SK-N-MC (cell line): ENCODE results near the gene SH2D3C.

Source experiments
- DNase-seq: peaks from one replicate; pipeline ENCODE4 v3.0.0-alpha.2; 2011; ENCODE audit warnings: low read depth, low spot score
- H3K27ac ChIP-seq: fragments of 200-600 bp; sonication (generic); 2 replicates; pipeline ENCODE4 v1.5.1; 2016; ENCODE audit warnings: mixed run types
- H3K36me3 ChIP-seq: fragments of 200-600 bp; sonication (generic); 2 replicates; pipeline ENCODE4 v1.6.1; 2017; ENCODE audit warnings: antibody characterized with exemption, low read length, mixed read lengths; ENCODE audit not compliant: insufficient read depth
- H3K4me3 ChIP-seq: fragments of 200-600 bp; sonication (generic); 2 replicates; pipeline ENCODE4 v1.5.1; 2016
- H3K9ac ChIP-seq: fragments of 200-600 bp; sonication (generic); 2 replicates; pipeline ENCODE4 v1.8.0; 2017; ENCODE audit warnings: mixed run types, mixed read lengths; ENCODE audit not compliant: insufficient read length
- H3K9me3 ChIP-seq: fragments of 200-600 bp; sonication (generic); 2 replicates; pipeline ENCODE4 v1.6.1; 2017; ENCODE audit warnings: low read depth, mild to moderate bottlenecking, antibody characterized with exemption, low read length, moderate library complexity, mixed read lengths
- EZH2 ChIP-seq: fragments of 200-600 bp; sonication (generic); IDR thresholded peaks from one replicate; pipeline ENCODE4 v1.6.1; 2017; ENCODE audit warnings: antibody characterized with exemption
- FOXP2 ChIP-seq: optimal IDR thresholded peaks from 2 replicates; pipeline ENCODE3; 2011; ENCODE audit warnings: mild to moderate bottlenecking, moderate library complexity; ENCODE audit not compliant: insufficient read depth; ENCODE audit errors: extremely low read length, control extremely low read depth
- POLR2AphosphoS5 ChIP-seq: IDR thresholded peaks from 2 replicates; pipeline ENCODE4 v1.6.1; 2012; ENCODE audit warnings: mild to moderate bottlenecking, low read depth, low read length, borderline replicate concordance

Gene SH2D3C

DNA sequence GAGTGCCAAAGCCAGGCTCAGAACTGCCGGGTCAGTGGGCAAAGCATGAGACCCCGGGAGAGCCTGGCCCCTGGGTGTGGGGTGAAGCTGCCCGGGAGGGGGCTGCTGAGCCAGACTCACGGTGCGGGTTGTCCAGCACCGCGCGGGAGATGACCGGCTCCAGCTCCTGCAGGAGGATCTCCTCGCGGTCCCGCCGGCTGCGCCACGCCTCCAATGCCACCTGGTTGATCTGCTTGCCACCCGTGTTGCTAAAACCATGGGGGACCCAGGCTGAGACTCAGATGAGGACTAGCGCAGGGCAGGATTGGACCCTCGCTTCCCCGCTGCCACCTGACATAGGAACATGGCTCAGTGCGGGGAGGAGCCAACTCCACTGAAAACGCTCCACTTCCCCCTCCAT lies 46.0 kb downstream of the SH2D3C start:
- Histone ChIP-seq H3K9me3 (no peaks in the 10 kb centered on the region), H3K36me3 (no peaks in the 10 kb centered on the region), H3K27ac (no peak overlapping the region), H3K9ac (no peak overlapping the region), H3K4me3 (no peak overlapping the region)
- TF ChIP-seq POLR2AphosphoS5 (no peak), FOXP2 (no peak), EZH2 (no peak)
- no peak for DNase-seq

DNA sequence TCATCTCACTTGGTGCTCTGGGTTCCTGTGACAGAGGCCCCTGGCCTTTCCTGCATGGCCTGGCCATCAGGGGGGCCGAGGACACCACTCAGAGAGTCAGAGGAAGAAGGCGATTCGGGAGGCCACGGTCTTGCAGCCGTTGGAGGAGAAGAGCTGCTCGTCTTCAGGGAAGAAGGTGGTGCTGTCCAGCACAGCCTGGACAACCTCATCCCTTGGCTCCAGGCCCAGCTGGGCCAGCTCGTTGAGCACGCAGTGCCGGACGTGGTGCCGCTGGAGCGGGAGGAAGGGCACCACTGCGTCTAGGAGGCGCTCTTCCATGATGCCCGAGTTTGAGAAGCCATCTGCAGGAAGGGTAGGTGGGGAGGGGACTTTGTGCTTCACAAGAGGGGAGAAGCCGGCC lies 46.5 kb downstream of the SH2D3C start:
- Histone ChIP-seq H3K9me3 (no peaks in the 10 kb centered on the region), H3K36me3 (no peaks in the 10 kb centered on the region), H3K27ac (no peak overlapping the region), H3K4me3 (no peak overlapping the region), H3K9ac (no peak overlapping the region)
- no peak for DNase-seq
- no peak for TF ChIP-seq FOXP2
- TF ChIP-seq EZH2: no peak
- no peak for TF ChIP-seq POLR2AphosphoS5

DNA sequence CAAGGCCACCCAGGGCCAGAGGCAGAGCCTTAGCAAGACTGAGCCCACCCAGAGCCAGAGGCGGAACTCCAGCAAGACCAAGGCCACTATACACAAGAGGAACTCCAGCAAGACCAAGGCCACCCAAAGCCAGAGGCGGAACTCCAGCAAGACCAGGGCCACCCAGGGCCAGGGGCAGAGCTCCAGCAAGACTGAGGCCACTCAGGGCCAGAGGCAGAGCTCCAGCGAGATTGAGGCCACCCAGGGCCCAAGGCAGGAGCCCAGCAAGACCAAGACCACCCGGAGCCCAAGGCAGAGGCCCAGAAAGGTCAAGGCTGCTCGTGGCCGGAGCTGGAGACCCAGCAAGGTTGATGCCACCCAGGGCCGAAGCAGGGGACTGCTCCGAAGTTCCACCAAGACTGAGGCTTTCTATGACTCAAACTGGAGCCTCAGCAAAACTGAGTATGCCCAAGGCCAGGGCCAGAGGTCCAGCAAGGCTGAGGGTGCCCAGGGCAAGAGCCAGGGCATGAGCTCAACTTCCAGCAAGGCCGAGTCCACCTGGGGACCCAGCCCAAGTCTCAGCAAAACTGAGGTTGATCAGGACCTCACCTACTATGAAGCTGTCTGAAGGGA lies 47.6 kb downstream of the SH2D3C start:
- H3K36me3 ChIP-seq: no peaks in the 10 kb centered on the region
- TF ChIP-seq EZH2 (no peak), FOXP2 (no peak), POLR2AphosphoS5 (no peak)
- no peak overlapping the region for H3K4me3 ChIP-seq
- no peak overlapping the region for H3K9ac ChIP-seq
- no peak for DNase-seq
- H3K27ac ChIP-seq: no peak overlapping the region
- H3K9me3 ChIP-seq: no peaks in the 10 kb centered on the region

DNA sequence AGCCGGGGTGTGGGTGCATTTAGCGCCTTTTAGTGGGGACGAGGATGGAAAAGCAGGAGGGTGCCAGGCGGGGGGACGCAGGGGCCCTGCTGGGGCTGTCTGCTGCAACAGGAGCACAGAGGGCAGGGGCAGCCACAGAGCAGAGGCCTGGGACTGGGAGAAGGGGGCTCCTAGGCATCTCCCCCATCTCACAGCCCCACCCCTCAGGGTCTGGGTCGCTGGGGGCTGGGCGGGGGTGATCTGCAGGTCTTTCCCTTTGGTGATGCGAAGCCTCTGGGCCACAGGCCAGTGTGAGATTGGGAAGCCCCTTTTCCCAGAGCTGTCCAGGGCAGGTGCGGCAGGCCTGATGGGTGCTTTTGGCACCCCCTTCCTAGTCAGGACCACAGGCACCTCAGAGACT lies 48.2 kb downstream of the SH2D3C start:
- Histone ChIP-seq H3K9me3 (no peaks in the 10 kb centered on the region), H3K27ac (no peak overlapping the region), H3K9ac (no peak overlapping the region)

DNA sequence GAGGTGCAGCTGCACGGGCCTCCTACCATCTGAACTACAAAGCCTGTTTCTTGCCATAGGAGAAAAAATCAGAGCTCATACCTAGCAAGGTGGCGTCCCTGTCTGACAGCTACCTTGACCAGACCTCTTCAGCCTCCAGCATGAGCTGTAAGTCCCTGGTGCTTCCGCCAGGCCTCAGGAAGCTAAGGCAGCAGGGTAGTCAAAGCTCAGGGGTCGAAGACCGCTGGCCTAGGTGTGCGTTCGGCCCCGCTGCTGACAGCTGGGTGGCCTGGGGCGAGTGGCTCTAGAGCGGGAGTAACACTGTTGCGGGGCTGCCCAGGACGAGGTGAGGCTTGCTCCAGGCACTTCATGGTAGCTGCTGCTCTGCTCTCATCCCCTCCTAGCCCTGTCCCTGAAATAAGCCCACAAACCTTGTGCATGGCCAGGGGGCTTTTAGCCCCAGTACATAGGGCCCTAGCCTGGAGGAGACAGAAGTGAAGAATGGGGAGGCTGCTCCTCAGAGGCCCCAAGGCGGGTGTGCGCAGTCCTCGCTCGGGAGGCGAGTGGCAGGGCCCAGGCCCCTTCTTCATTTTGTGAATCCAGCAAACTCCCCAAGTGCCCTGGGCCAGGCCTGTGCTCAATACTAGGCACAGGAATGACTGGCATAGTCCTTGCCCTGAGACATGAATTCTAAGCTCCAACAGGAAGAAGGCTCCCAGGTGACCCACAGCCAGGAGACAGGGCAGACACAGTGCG lies 48.8 kb downstream of the SH2D3C start:
- DNase-seq: no peak
- TF ChIP-seq EZH2: no peak
- TF ChIP-seq POLR2AphosphoS5: no peak
- H3K4me3 ChIP-seq: no peak overlapping the region
- no peak overlapping the region for H3K9ac ChIP-seq
- H3K36me3 ChIP-seq: no peaks in the 10 kb centered on the region
- no peak overlapping the region for H3K27ac ChIP-seq
- H3K9me3 ChIP-seq: no peaks in the 10 kb centered on the region

More for the DNA sequence above, 48.2 kb downstream of the SH2D3C start:
- no peaks in the 10 kb centered on the region for H3K36me3 ChIP-seq
- no peak overlapping the region for H3K4me3 ChIP-seq
- DNase-seq: no peak
- no peak for TF ChIP-seq POLR2AphosphoS5
- no peak for TF ChIP-seq EZH2
- TF ChIP-seq FOXP2: no peak

DNA sequence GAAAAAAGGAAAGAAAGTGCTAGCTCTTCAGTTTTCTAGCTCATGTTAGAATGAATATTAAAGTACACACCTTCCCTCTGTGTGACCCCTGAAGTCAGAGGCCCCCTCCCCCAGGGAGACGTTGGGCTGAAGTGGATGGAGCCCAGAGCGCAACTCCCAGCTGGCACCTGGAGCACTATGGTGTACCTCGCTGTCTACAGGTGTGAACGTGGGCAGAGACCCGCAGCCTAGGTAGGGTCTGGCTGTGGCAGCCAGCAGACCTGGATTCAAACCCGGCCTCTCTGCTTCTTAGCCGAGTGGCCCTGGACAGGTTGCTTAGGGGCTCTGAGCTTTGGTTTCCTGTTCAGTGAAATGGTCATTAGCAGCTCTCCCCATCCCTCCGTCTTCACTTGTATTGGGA lies 49.7 kb downstream of the SH2D3C start:
- no peak for TF ChIP-seq EZH2
- no peak for TF ChIP-seq POLR2AphosphoS5
- TF ChIP-seq FOXP2: no peak
- Histone ChIP-seq H3K9me3 (no peaks in the 10 kb centered on the region), H3K36me3 (no peaks in the 10 kb centered on the region), H3K27ac (no peak overlapping the region), H3K9ac (no peak overlapping the region), H3K4me3 (no peak overlapping the region)
- DNase-seq: no peak

DNA sequence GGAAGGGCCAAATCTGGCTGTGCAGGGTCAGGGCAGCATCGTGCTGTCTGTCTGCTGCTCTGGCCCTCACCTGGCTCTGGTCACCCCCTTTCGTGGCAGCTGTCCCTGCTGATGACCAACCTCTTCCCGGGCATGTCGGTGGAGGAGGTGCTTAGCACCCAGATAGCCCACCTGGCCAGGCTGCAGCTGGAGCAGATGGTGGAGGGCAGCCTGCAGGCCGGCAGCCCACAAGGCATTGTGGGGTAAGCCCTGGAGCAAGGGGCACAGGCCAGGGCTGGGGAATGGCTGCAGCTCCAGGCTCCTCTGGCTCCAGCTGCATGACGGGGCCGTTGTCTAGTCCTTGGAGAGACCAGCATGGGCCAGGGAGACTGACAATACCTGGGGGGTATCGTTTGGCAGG lies 51.6 kb downstream of the SH2D3C start:
- no peak for DNase-seq
- TF ChIP-seq FOXP2: no peak
- TF ChIP-seq POLR2AphosphoS5: no peak
- no peak for TF ChIP-seq EZH2
- Histone ChIP-seq H3K36me3 (no peaks in the 10 kb centered on the region), H3K4me3 (no peak overlapping the region), H3K9me3 (no peaks in the 10 kb centered on the region), H3K9ac (no peak overlapping the region), H3K27ac (no peak overlapping the region)

DNA sequence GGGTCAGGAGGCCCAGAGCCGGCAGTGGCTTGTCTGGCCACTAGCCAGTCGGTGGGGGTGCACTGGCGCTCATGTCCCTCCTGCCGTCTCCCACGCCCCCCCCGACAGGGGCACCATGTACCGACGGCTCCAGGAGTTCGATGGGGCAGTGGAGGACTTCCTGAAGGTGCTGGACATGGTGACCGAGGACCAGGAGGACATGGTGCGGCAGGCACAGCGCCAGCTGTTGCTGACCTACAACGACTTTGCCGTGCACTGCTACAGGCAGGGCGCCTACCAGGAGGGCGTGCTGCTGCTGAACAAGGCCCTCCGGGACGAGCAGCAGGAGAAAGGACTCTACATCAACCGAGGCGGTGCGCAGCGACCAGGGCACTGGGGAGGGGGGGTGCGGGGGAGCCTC lies 54.5 kb downstream of the SH2D3C start:
- Histone ChIP-seq H3K9ac (no peak overlapping the region), H3K9me3 (no peaks in the 10 kb centered on the region), H3K4me3 (no peak overlapping the region), H3K36me3 (no peaks in the 10 kb centered on the region), H3K27ac (no peak overlapping the region)
- TF ChIP-seq FOXP2: no peak
- no peak for TF ChIP-seq EZH2
- TF ChIP-seq POLR2AphosphoS5: no peak
- DNase-seq: no peak

DNA sequence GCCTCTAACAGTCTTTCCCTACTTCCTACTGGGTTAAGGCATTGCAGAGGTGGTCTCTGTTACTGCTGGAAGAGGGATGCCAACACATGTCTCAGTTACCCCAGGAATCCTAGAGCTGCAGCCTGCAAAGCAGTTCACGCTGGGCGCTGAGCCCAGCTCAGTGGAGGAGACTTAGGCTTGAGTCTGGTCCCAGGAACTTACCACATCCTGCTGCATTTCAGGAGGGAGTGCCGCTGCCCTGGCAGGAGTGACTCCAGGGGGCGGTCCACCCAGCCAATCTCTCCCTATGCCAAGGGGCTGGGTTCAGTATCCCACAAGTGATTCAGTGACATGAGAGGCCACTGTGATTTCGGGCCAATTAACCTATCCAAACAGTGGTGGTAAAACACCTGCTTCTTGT lies 55.0 kb downstream of the SH2D3C start:
- TF ChIP-seq POLR2AphosphoS5 (no peak), FOXP2 (no peak), EZH2 (no peak)
- Histone ChIP-seq H3K36me3 (no peaks in the 10 kb centered on the region), H3K27ac (no peak overlapping the region), H3K9ac (no peak overlapping the region), H3K4me3 (no peak overlapping the region), H3K9me3 (no peaks in the 10 kb centered on the region)
- DNase-seq: no peak
